DND-41 (cell line): ENCODE results near the gene THBS3.
"Not testable (repeated sequence)": the region's sequence is repeated elsewhere in the genome, so short reads cannot be mapped to it uniquely, and the experiment has no call there.

ENCODE experiments used
- ATAC-seq: fragments of 200-7000 bp; cut with Tn5 transposase; 3 replicates; pipeline ENCODE4 v1.9.1; 2021; ENCODE audit warnings: low read depth; ENCODE audit not compliant: insufficient read depth
- DNase-seq: peaks from one replicate; pipeline ENCODE4 v3.0.0-alpha.2; 2020
- H2AFZ ChIP-seq: 2 replicates; pipeline ENCODE4 v1.6.0; 2012; ENCODE audit warnings: low read depth, low read length
- H3K27ac ChIP-seq: 2 replicates; pipeline ENCODE4 v1.5.1; 2012; ENCODE audit warnings: low read length, inconsistent platforms
- H3K27me3 ChIP-seq: fragments of 200-600 bp; sonication (generic); 2 replicates; pipeline ENCODE4 v1.6.0; 2012; ENCODE audit warnings: low read length, mild to moderate bottlenecking, inconsistent platforms; ENCODE audit not compliant: insufficient read depth, poor library complexity
- H3K36me3 ChIP-seq: 2 replicates; pipeline ENCODE4 v1.5.1; 2012; ENCODE audit warnings: low read length, inconsistent platforms; ENCODE audit not compliant: insufficient read depth
- H3K4me1 ChIP-seq: 2 replicates; pipeline ENCODE4 v1.5.1; 2012; ENCODE audit warnings: mild to moderate bottlenecking, low read length; ENCODE audit not compliant: insufficient read depth
- H3K4me2 ChIP-seq: 2 replicates; pipeline ENCODE4 v1.6.0; 2012; ENCODE audit warnings: mild to moderate bottlenecking, moderate library complexity, low read length, inconsistent platforms; ENCODE audit not compliant: insufficient read depth
- H3K4me3 ChIP-seq, 2 experiments: fragments of 200-600 bp in 1 of 2; shearing (Covaris generic) in 1 of 2; 2 replicates each; pipeline ENCODE4 v1.5.1; 2012 to 2016; ENCODE audit warnings: inconsistent platforms in 2 of 2, low read length in 2 of 2, mild to moderate bottlenecking in 2 of 2, low read depth in 1 of 2, moderate library complexity in 1 of 2
- H3K79me2 ChIP-seq: 2 replicates; pipeline ENCODE4 v1.6.0; 2012; ENCODE audit warnings: low read length, inconsistent platforms; ENCODE audit not compliant: insufficient read depth
- H3K9ac ChIP-seq: 2 replicates; pipeline ENCODE4 v1.6.0; 2012; ENCODE audit warnings: low read depth, mild to moderate bottlenecking, inconsistent platforms, low read length, moderate library complexity
- H3K9me3 ChIP-seq: 2 replicates; pipeline ENCODE4 v1.5.1; 2012; ENCODE audit warnings: low read length, moderate library complexity, mild to moderate bottlenecking, inconsistent platforms; ENCODE audit not compliant: insufficient read depth, severe bottlenecking
- H4K20me1 ChIP-seq: 2 replicates; pipeline ENCODE4 v1.6.0; 2012; ENCODE audit warnings: low read length; ENCODE audit not compliant: insufficient read depth
- EZH2 ChIP-seq: IDR thresholded peaks from 3 replicates; pipeline ENCODE4 v1.6.1; 2012; ENCODE audit warnings: borderline replicate concordance, low read depth, mild to moderate bottlenecking, moderate library complexity, low read length, inconsistent platforms; ENCODE audit not compliant: severe bottlenecking
- TF ChIP-seq, protein P1 (sequence below): IDR thresholded peaks from 2 replicates; pipeline ENCODE4 v1.5.1; 2012; ENCODE audit warnings: borderline replicate concordance, low read length, moderate library complexity, mild to moderate bottlenecking; ENCODE audit not compliant: poor library complexity, severe bottlenecking; ENCODE audit errors: extremely low read depth

THBS3 gene

DNA sequence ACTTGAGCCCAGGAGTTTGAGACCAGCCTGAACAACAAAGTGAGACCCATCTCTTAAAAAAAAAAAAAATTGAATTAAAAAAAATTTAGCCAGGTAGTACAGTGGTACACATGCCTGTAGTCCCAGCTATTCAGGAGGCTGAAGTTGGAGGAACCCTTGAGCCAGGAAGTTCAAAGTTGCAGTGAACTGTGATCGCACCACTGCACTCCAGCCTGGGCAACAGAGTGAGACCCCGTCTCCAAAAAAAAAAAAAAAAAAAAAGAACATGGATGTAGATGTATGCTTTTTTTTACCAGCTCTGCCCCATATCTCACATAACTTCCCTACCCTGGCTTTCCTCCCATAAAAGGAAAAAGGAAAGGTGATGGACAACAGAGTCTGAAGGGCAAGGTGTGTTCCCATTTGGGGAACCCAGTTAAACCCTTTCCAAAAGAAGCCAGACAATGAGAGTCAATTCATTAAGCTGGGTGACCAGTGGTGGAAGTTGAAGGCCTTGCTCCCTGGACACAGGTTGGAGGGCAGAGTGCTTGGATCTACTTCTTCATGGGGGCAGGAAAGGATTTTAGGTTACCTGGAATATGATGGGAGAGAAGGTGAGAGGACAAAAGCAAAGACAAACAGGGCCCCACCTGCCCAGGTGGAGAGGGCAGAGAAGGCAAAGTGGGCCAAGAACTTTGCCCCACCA is 37.5 kb downstream of the THBS3 start:
- ATAC-seq (no peak), DNase-seq (no peak)
- Histone ChIP-seq H3K27me3 (no peaks in the 10 kb centered on the region), H3K9ac (no peak overlapping the region), H3K4me3 (no peak overlapping the region), H3K36me3 (peaks cover 23% of the 10 kb centered on the region), H4K20me1 (peaks cover 3% of the 10 kb centered on the region; the same call in 1 of the 2 replicates), H2AFZ (no peak overlapping the region), H3K4me2 (no peak overlapping the region), H3K27ac (no peak overlapping the region), H3K9me3 (no peaks in the 10 kb centered on the region), H3K4me1 (peaks cover 52% of the 10 kb centered on the region), H3K79me2 (peaks cover 19% of the 10 kb centered on the region)
- TF ChIP-seq, protein P1, sequence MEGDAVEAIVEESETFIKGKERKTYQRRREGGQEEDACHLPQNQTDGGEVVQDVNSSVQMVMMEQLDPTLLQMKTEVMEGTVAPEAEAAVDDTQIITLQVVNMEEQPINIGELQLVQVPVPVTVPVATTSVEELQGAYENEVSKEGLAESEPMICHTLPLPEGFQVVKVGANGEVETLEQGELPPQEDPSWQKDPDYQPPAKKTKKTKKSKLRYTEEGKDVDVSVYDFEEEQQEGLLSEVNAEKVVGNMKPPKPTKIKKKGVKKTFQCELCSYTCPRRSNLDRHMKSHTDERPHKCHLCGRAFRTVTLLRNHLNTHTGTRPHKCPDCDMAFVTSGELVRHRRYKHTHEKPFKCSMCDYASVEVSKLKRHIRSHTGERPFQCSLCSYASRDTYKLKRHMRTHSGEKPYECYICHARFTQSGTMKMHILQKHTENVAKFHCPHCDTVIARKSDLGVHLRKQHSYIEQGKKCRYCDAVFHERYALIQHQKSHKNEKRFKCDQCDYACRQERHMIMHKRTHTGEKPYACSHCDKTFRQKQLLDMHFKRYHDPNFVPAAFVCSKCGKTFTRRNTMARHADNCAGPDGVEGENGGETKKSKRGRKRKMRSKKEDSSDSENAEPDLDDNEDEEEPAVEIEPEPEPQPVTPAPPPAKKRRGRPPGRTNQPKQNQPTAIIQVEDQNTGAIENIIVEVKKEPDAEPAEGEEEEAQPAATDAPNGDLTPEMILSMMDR: no peak
- no peak for TF ChIP-seq EZH2

DNA sequence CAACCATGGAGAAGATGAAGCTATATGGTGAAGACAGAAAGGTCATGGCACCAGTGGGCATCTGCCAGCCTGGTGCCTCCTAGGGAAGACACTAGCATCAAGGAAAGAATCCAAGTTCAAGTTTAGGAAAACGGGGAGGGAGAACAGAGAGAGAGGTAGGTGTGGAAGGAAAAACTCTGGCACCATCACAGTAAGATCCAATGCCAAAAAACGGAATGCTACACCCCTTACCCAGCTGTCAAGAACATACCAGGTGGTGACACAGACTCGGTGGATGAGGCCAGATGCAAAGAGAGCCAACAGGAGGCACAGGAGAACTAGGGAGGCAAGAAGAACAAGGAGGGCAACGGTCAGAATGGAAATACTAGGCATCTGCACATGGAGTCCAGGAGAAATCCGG is 38.2 kb downstream of the THBS3 start:
- peaks cover 45% of the 10 kb centered on the region for H3K4me1 ChIP-seq
- peaks cover 3% of the 10 kb centered on the region; the same call in 1 of the 2 replicates for H4K20me1 ChIP-seq
- no peak overlapping the region for H2AFZ ChIP-seq
- no peaks in the 10 kb centered on the region for H3K9me3 ChIP-seq
- TF ChIP-seq, protein P1: no peak
- no peak for TF ChIP-seq EZH2
- ATAC-seq (no peak), DNase-seq (no peak)
- no peak overlapping the region for H3K4me2 ChIP-seq
- H3K79me2 ChIP-seq: peaks cover 19% of the 10 kb centered on the region
- peaks cover 23% of the 10 kb centered on the region for H3K36me3 ChIP-seq
- H3K27ac ChIP-seq: no peak overlapping the region
- H3K4me3 ChIP-seq: no peak overlapping the region
- no peaks in the 10 kb centered on the region for H3K27me3 ChIP-seq
- H3K9ac ChIP-seq: no peak overlapping the region

DNA sequence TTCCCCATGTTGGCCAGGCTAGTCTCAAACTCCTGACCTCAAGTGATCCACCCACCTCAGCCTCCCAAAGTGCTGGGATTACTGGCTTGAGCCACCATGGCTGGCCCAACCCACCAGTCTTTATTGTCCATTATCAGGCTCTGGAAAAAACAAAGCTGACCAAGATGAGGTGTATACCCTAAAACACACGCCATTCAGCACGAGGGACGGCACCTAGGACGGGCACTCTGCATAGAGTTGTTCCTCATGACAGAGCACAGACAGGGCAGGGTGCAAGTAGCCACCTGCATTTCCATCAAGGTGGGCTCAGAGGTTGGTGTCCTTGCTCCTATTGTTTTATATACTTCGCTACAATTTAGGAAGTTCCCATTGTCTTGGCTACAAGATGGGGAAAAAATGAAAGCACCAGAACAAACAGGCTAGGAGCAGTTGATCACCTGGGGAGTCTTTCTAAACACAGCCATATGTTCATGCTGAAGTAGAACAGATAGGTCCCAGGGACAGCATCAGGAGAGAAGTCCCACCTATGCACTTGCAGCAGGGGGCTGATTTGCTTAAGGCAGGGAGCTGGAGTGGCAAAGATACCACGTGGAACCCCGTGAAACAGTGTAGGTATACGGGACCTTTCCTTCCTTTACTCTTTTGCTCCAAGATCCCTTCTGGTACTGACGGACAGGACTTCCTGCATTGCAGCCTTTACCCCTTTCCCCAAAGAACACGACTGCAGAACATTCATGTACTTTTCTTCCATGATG is 39.1 kb downstream of the THBS3 start:
- Histone ChIP-seq H4K20me1 (peaks cover 3% of the 10 kb centered on the region; the same call in 1 of the 2 replicates), H2AFZ (no peak overlapping the region), H3K4me1 (peaks cover 36% of the 10 kb centered on the region), H3K9me3 (no peaks in the 10 kb centered on the region), H3K9ac (no peak overlapping the region), H3K79me2 (peaks cover 19% of the 10 kb centered on the region), H3K4me3 (no peak overlapping the region), H3K36me3 (peaks cover 23% of the 10 kb centered on the region), H3K27me3 (no peaks in the 10 kb centered on the region), H3K27ac (no peak overlapping the region), H3K4me2 (no peak overlapping the region)
- TF ChIP-seq, protein P1: no peak
- no peak for TF ChIP-seq EZH2
- ATAC-seq (no peak), DNase-seq (no peak)

DNA sequence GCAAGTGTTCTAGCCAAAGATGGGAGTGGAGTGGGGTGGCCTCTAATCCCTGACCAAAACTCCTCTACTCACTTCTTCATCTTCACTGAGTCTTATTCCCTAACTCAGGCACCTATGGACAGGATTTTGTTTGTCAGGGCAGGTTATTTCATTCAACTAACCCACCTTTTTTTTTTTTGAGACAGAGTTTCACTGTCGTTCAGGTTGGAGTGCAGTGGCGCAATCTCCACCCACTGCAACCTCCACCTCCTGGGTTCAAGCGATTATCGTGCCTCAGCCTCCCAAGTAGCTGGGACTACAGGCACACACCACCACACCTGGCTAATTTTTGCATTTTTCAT is 39.6 kb downstream of the THBS3 start:
- not testable (repeated sequence) for H3K9me3 ChIP-seq, H3K4me3 ChIP-seq, H3K9ac ChIP-seq, ATAC-seq, DNase-seq, H3K27me3 ChIP-seq, H3K27ac ChIP-seq, H4K20me1 ChIP-seq, H2AFZ ChIP-seq
- H3K79me2 ChIP-seq: peaks cover 18% of the 10 kb centered on the region
- peak overlapping the region; percentile 52 for H3K4me2 ChIP-seq
- peaks cover 32% of the 10 kb centered on the region for H3K4me1 ChIP-seq
- H3K36me3 ChIP-seq: peaks cover 23% of the 10 kb centered on the region
